Measurements from ENCODE around the gene APEH. TPM values are rescaled to one million over a fixed set of nuclear protein-coding genes. Genes with fewer than 3 reads are reported as not detected.

The APEH gene
- total RNA-seq (2013) = 97.9 TPM
- 100 to 1,000 TPM in 1 of 3 donors, 10 to 100 TPM in 2; 66.1 to 105 (median 92.6) TPM for polyA plus RNA-seq
- polyA minus RNA-seq = 65.0 and 99.1 TPM in 2 replicates
- total RNA-seq = 10.5 to 53.0 (median 38.4) reads per million in 11 experiments

GRCh38 chr3:49673715-49674496 is at the start of gene APEH:
APEH (plus strand) TSS chr3:49674351; CDS start chr3:49674402, 51 bp downstream.
- Mint-ChIP-seq H3K27me3 (ENCODE audit: low read depth in 3 of 3) (peaks cover 4 to 10% (median 6%) of the 10 kb centered on the region in 3 donors), H3K27ac (peak within 1 kb of the TSS; percentile 93 to 99 (median 98)), H3K9me3 (peaks cover 0 to 10% (median 3%) of the 10 kb centered on the region in 7 donors), H3K4me3 (peak within 1 kb of the TSS; percentile 84 to 91), H3K4me1 (peaks cover 28% of the 10 kb centered on the region), H3K36me3 (peaks cover 31 to 35% of the 10 kb centered on the region in 2 donors)
- no peak for TF ChIP-seq CTCF (IDR thresholded peaks at IDR 0.05)
- H3K27me3 ChIP-seq (ENCODE audit: control insufficient read depth in 2 of 2, insufficient read depth in 2 of 2, low read length in 2 of 2) = no peaks in the 10 kb centered on the region
- WGBS (ENCODE audit: insufficient coverage) = under 1% methylated on average over 70 of the region's 71 CpGs
- H3K9ac ChIP-seq (ENCODE audit: insufficient read depth, low read length, poor library complexity, severe bottlenecking) = peak within 1 kb of the TSS; percentile 92
- peak within 1 kb of the TSS; percentile 63 to 82 (median 74) for H3K4me3 ChIP-seq (replicated peaks in 1 of 3; ENCODE audit: low read depth in 2 of 3, low read length in 3 of 3)
- peaks cover 13% of the 10 kb centered on the region for H3K79me2 ChIP-seq (ENCODE audit: insufficient read depth, low read length)
- peak; percentile 98 to 99 (median 99) for DNase-seq
- H3K27ac ChIP-seq (ENCODE audit: low read depth in 1 of 2, low read length in 2 of 2) = peak within 1 kb of the TSS; percentile 96 to 97
- H3K36me3 ChIP-seq (replicated peaks in 1 of 2; ENCODE audit: control insufficient read depth in 1 of 2, insufficient read depth in 2 of 2, low read length in 2 of 2) = peaks cover 34% of the 10 kb centered on the region in 2 donors
- peaks cover 26% of the 10 kb centered on the region for H4K20me1 ChIP-seq (ENCODE audit: insufficient read depth, low read length)
- peaks cover 17 to 21% of the 10 kb centered on the region in 2 donors for H3K4me1 ChIP-seq (ENCODE audit: control insufficient read depth in 1 of 2, insufficient read depth in 2 of 2, low read length in 2 of 2)
- H3K9me3 ChIP-seq (replicated peaks in 1 of 2; ENCODE audit: control insufficient read depth in 1 of 2, insufficient read depth in 1 of 2, low read length in 2 of 2) = peaks cover 0 to 6% of the 10 kb centered on the region in 2 donors
- intact Hi-C loops (cut with micrococcal nuclease) = loop anchor here (1.0 to 10.0 kb wide), 4 partner anchors 51 to 202 kb away; partner anchors contain the start of genes GMPPB (in 2 of the 2) and DAG1 (in 1 of the 2)
- H2AFZ ChIP-seq (ENCODE audit: insufficient read depth, low read depth, low read length, poor library complexity, severe bottlenecking) = peak within 1 kb of the TSS; percentile 80
- peak within 1 kb of the TSS; percentile 81 for H3K4me2 ChIP-seq (replicated peaks; ENCODE audit: extremely low read depth, low read length, poor library complexity, severe bottlenecking)

GRCh38 chr3:49625071-49625470 is 49.1 kb upstream of the APEH start:
- H3K9ac ChIP-seq (ENCODE audit: insufficient read depth, low read length, poor library complexity, severe bottlenecking) = no peak overlapping the region
- no peaks in the 10 kb centered on the region for H3K79me2 ChIP-seq (ENCODE audit: insufficient read depth, low read length)
- no peak overlapping the region for H2AFZ ChIP-seq (ENCODE audit: insufficient read depth, low read depth, low read length, poor library complexity, severe bottlenecking)
- WGBS (ENCODE audit: insufficient coverage) = 95% methylated on average over 11 of the region's 13 CpGs
- no peaks in the 10 kb centered on the region for H3K4me1 ChIP-seq (ENCODE audit: control insufficient read depth in 1 of 2, insufficient read depth in 2 of 2, low read length in 2 of 2)
- peak overlapping the region in 2 of 7 donors; percentile 2 to 39 for H3K27ac Mint-ChIP-seq
- H3K4me3 ChIP-seq (replicated peaks in 1 of 3; ENCODE audit: low read depth in 2 of 3, low read length in 3 of 3) = no peak overlapping the region
- no peak overlapping the region for H3K4me2 ChIP-seq (replicated peaks; ENCODE audit: extremely low read depth, low read length, poor library complexity, severe bottlenecking)
- H3K27ac ChIP-seq (ENCODE audit: low read depth in 1 of 2, low read length in 2 of 2) = no peak overlapping the region
- H3K27me3 Mint-ChIP-seq (ENCODE audit: low read depth in 3 of 3) = peaks cover 0 to 11% (median 8%) of the 10 kb centered on the region in 3 donors
- no peak overlapping the region for H3K4me3 Mint-ChIP-seq
- H3K9me3 ChIP-seq (replicated peaks in 1 of 2; ENCODE audit: control insufficient read depth in 1 of 2, insufficient read depth in 1 of 2, low read length in 2 of 2) = no peaks in the 10 kb centered on the region
- no peak for DNase-seq
- H3K36me3 Mint-ChIP-seq = no peaks in the 10 kb centered on the region
- H3K36me3 ChIP-seq (replicated peaks in 1 of 2; ENCODE audit: control insufficient read depth in 1 of 2, insufficient read depth in 2 of 2, low read length in 2 of 2) = no peaks in the 10 kb centered on the region
- no peaks in the 10 kb centered on the region for H3K4me1 Mint-ChIP-seq
- intact Hi-C loops (cut with micrococcal nuclease) = no loop called here
- no peaks in the 10 kb centered on the region for H3K27me3 ChIP-seq (ENCODE audit: control insufficient read depth in 2 of 2, insufficient read depth in 2 of 2, low read length in 2 of 2)
- no peak for TF ChIP-seq CTCF (IDR thresholded peaks at IDR 0.05)
- H3K9me3 Mint-ChIP-seq = no peaks in the 10 kb centered on the region
- H4K20me1 ChIP-seq (ENCODE audit: insufficient read depth, low read length) = no peaks in the 10 kb centered on the region

All from CD14-positive monocyte (primary cell).